Hematopoietic multipotent progenitor cell treated with erythropoietin and hydrocortisone succinate and interleukin-3 and kit ligand, for 4 days (in vitro differentiated cells): ENCODE results near the gene U2SURP.

Experiments used
- DNase-seq: peaks from one replicate; pipeline ENCODE4 v3.0.0-alpha.2; 2015

Gene U2SURP

DNA sequence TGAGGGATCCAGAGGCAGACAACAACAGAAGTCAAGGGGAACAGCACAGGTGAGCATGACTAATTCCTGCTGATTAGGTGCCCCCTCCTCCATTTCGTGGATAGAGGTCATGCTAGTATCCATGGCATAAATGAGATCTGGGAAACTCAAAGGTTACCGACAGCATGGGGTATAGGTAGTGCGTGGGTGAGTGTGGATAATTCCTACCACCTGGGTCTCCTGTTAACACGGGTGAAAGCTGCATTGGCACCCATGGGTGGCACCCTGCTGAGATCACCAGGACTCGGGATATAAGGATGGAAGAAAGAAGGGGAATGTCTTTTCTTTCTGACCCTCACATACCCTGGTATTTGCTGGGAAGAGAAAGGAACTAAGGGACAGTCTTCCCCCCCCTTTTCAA lies 103.8 kb downstream of the U2SURP start:
- DNase-seq: no peak

- DNase-seq: no peak
These were observed 108.5 kb downstream of the U2SURP start for GRCh38 chr3:143109861-143110260.
